Measurements from ENCODE around the gene KPTN.

The KPTN gene

GRCh38 chr19:47458672-47459071 is 25.3 kb downstream of the KPTN start:
- FAIRE-seq (no peak), DNase-seq (ENCODE audit: insufficient read length, low spot score) (no peak)
- no peak for TF ChIP-seq CTCF (IDR thresholded peaks at IDR 0.05; ENCODE audit: insufficient read depth, missing control alignments)

GRCh38 chr19:47456721-47457474 is 27.1 kb downstream of the KPTN start:
- DNase-seq (ENCODE audit: insufficient read length, low spot score) (no peak), FAIRE-seq (no peak)
- no peak for TF ChIP-seq CTCF (IDR thresholded peaks at IDR 0.05; ENCODE audit: insufficient read depth, missing control alignments)

GRCh38 chr19:47450478-47450877 is 33.5 kb downstream of the KPTN start:
- no peak for TF ChIP-seq CTCF (IDR thresholded peaks at IDR 0.05; ENCODE audit: insufficient read depth, missing control alignments)
- FAIRE-seq (no peak), DNase-seq (ENCODE audit: insufficient read length, low spot score) (no peak)

- no peak for FAIRE-seq
- no peak for TF ChIP-seq CTCF (IDR thresholded peaks at IDR 0.05; ENCODE audit: insufficient read depth, missing control alignments)
- no peak for DNase-seq (ENCODE audit: insufficient read length, low spot score)
Measured at GRCh38 chr19:47448360-47448727, 35.7 kb downstream of the KPTN start.

- DNase-seq (ENCODE audit: insufficient read length, low spot score) (no peak), FAIRE-seq (no peak)
- no peak for TF ChIP-seq CTCF (IDR thresholded peaks at IDR 0.05; ENCODE audit: insufficient read depth, missing control alignments)
Measured at GRCh38 chr19:47447470-47448359, 36.3 kb downstream of the KPTN start.

- FAIRE-seq (no peak), DNase-seq (ENCODE audit: insufficient read length, low spot score) (no peak)
- no peak for TF ChIP-seq CTCF (IDR thresholded peaks at IDR 0.05; ENCODE audit: insufficient read depth, missing control alignments)
Measured at GRCh38 chr19:47446534-47447469, 37.2 kb downstream of the KPTN start.

Measured in D721Med (cell line).